Mesendoderm (in vitro differentiated cells): ENCODE data around the gene AFM.

Experiments
- DNase-seq: peaks from one replicate; pipeline ENCODE4 v3.0.0; 2013
- H2AK5ac ChIP-seq: 2 replicates; pipeline ENCODE4 v1.6.1; 2013; ENCODE audit warnings: low read length, inconsistent platforms
- H2BK120ac ChIP-seq: 2 replicates; pipeline ENCODE4 v1.6.1; 2013; ENCODE audit warnings: low read depth, mild to moderate bottlenecking, low read length, moderate library complexity, mixed read lengths
- H2BK15ac ChIP-seq: replicated peaks from 2 replicates; pipeline ENCODE4 v1.6.1; 2013; ENCODE audit warnings: low read depth, mild to moderate bottlenecking, moderate library complexity
- H2BK5ac ChIP-seq: 2 replicates; pipeline ENCODE4 v1.6.1; 2013; ENCODE audit warnings: low read length, inconsistent platforms
- H3K18ac ChIP-seq: 2 replicates; pipeline ENCODE4 v1.6.1; 2013; ENCODE audit warnings: mild to moderate bottlenecking, low read length, mixed read lengths
- H3K23ac ChIP-seq: one replicate; pipeline ENCODE4 v1.6.1; 2013; ENCODE audit warnings: low read length
- H3K27ac ChIP-seq: 2 replicates; pipeline ENCODE4 v1.5.1; 2013; ENCODE audit warnings: low read depth, mild to moderate bottlenecking, inconsistent platforms, low read length, moderate library complexity
- H3K27me3 ChIP-seq: 2 replicates; pipeline ENCODE4 v1.6.1; 2013; ENCODE audit warnings: low read length, control low read depth, mild to moderate bottlenecking, inconsistent platforms; ENCODE audit not compliant: insufficient read depth, poor library complexity
- H3K36me3 ChIP-seq: 2 replicates; pipeline ENCODE4 v1.6.1; 2013; ENCODE audit warnings: low read length, inconsistent platforms; ENCODE audit not compliant: control insufficient read depth, insufficient read depth
- H3K4ac ChIP-seq: one replicate; pipeline ENCODE4 v1.6.1; 2013; ENCODE audit warnings: low read depth, mild to moderate bottlenecking, low read length, moderate library complexity
- H3K4me1 ChIP-seq: 2 replicates; pipeline ENCODE4 v1.6.1; 2013; ENCODE audit warnings: low read depth, low read length, inconsistent platforms; ENCODE audit not compliant: control insufficient read depth
- H3K4me2 ChIP-seq: 2 replicates; pipeline ENCODE4 v1.6.1; 2013; ENCODE audit warnings: low read length
- H3K4me3 ChIP-seq: 2 replicates; pipeline ENCODE4 v1.5.1; 2013; ENCODE audit warnings: mild to moderate bottlenecking, low read length
- H3K56ac ChIP-seq: one replicate; pipeline ENCODE4 v1.6.1; 2013; ENCODE audit warnings: low read length
- H3K79me1 ChIP-seq: 2 replicates; pipeline ENCODE4 v1.6.1; 2013; ENCODE audit warnings: low read length, inconsistent platforms
- H3K79me2 ChIP-seq: 2 replicates; pipeline ENCODE4 v1.6.1; 2013; ENCODE audit warnings: mild to moderate bottlenecking, low read length; ENCODE audit not compliant: control insufficient read depth, insufficient read depth
- H3K9ac ChIP-seq: 2 replicates; pipeline ENCODE4 v1.6.1; 2013; ENCODE audit warnings: low read length, inconsistent platforms
- H4K5ac ChIP-seq: one replicate; pipeline ENCODE4 v1.6.1; 2013; ENCODE audit warnings: low read length
- H4K8ac ChIP-seq: one replicate; pipeline ENCODE4 v1.6.1; 2013; ENCODE audit warnings: low read depth, mild to moderate bottlenecking, control low read depth, low read length, moderate library complexity
- whole genome bisulfite sequencing: extraction: QIAGEN DNeasy Blood & Tissue Kit; methylation state at CpG from one replicate; pipeline ENCODE4 v1.1.7; 2013; ENCODE audit warnings: low lambda C conversion rate, missing lambda C conversion rate; ENCODE audit not compliant: insufficient coverage; ENCODE audit errors: extremely low coverage; 5-methylcytosine and 5-hydroxymethylcytosine counted together

AFM gene

GRCh38 chr4:73451981-73452747 lies 29.4 kb upstream of the AFM start:
- H2BK5ac ChIP-seq: no peak overlapping the region
- no peak for DNase-seq
- no peaks in the 10 kb centered on the region for H3K27me3 ChIP-seq

DNA sequence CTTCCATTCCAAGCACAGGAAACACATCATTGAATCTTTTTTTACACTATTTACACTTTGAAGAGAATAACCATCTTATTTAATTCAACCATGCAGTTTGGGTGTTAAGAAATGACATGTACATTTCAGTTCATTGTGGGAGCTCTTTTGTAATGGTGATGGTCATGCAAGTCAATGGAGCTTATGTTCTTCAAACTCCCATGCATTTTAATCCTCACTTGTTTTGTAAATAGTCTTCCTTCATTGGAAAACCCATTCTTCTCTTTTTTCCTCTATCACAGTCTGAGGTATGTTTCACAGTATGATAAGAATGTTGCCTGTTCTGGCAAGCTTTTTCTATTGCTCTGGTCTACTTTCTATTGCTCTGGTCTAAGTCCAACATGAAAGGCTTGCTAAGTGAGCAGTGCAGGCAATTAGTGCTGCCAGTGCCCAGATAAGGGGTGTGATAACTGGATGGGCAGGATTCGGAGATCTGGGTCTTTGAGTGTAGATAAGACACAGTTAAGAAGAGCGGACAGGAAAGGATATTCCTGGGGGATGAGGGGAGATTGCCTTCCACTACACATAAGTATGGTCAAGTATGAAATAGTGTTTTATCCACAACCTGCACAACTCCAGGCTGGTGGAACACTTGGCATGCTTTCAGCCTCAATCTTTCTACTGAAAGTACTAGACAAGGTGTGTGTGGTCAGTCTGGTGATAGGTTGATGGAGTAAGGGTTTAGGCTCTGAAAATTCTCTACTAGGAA lies 28.4 kb upstream of the AFM start:
- no CpG with 5 or more reads among the region's 2 CpGs for WGBS
- Histone ChIP-seq H3K4me2 (no peak overlapping the region), H3K23ac (no peak overlapping the region), H2BK120ac (no peak overlapping the region), H2BK5ac (no peak overlapping the region), H3K27me3 (no peaks in the 10 kb centered on the region), H3K4me1 (peaks cover 7% of the 10 kb centered on the region), H3K79me1 (no peaks in the 10 kb centered on the region), H3K56ac (no peak overlapping the region), H3K79me2 (no peaks in the 10 kb centered on the region), H3K36me3 (no peaks in the 10 kb centered on the region), H3K4me3 (no peak overlapping the region), H4K5ac (no peak overlapping the region), H3K4ac (no peak overlapping the region), H3K9ac (no peak overlapping the region), H4K8ac (no peak overlapping the region), H2AK5ac (no peak overlapping the region), H2BK15ac (no peak overlapping the region), H3K18ac (peak overlapping the region; percentile 15), H3K27ac (no peak overlapping the region)
- peak; percentile 98 for DNase-seq

More at GRCh38 chr4:73451981-73452747, 29.4 kb upstream of the AFM start:
- Histone ChIP-seq H2BK15ac (no peak overlapping the region), H4K8ac (no peak overlapping the region), H3K18ac (peak overlapping the region; percentile 68), H4K5ac (no peak overlapping the region), H3K23ac (no peak overlapping the region), H3K27ac (no peak overlapping the region), H3K4ac (no peak overlapping the region), H2BK120ac (no peak overlapping the region), H3K4me2 (no peak overlapping the region), H3K4me1 (peaks cover 7% of the 10 kb centered on the region), H2AK5ac (no peak overlapping the region), H3K79me2 (no peaks in the 10 kb centered on the region), H3K9ac (no peak overlapping the region), H3K79me1 (no peaks in the 10 kb centered on the region), H3K4me3 (no peak overlapping the region), H3K56ac (no peak overlapping the region), H3K36me3 (no peaks in the 10 kb centered on the region)
- no CpG with 5 or more reads among the region's 4 CpGs for WGBS

DNA sequence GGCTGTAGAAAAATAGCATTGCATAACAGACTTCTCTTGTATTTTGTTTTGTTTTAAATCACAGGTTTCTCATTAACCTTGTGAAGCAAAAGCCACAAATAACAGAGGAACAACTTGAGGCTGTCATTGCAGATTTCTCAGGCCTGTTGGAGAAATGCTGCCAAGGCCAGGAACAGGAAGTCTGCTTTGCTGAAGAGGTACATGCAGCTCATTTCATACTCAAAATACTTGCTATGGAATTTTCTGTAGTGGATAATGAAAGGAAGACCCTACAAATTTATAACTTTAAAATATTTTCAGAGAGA lies 27.9 kb upstream of the AFM start:
- peaks cover 7% of the 10 kb centered on the region for H3K4me1 ChIP-seq
- no peaks in the 10 kb centered on the region for H3K79me2 ChIP-seq
- no peak overlapping the region for H3K4me3 ChIP-seq
- H3K4ac ChIP-seq: no peak overlapping the region
- H2AK5ac ChIP-seq: no peak overlapping the region
- H3K56ac ChIP-seq: no peak overlapping the region
- peak overlapping the region; percentile 15 for H3K18ac ChIP-seq
- H3K23ac ChIP-seq: no peak overlapping the region
- no peak overlapping the region for H4K5ac ChIP-seq
- no peak overlapping the region for H2BK15ac ChIP-seq
- H3K36me3 ChIP-seq: no peaks in the 10 kb centered on the region
- H3K4me2 ChIP-seq: no peak overlapping the region
- no peak overlapping the region for H2BK120ac ChIP-seq
- no peak for DNase-seq
- no peak overlapping the region for H3K27ac ChIP-seq
- H3K79me1 ChIP-seq: no peaks in the 10 kb centered on the region
- H4K8ac ChIP-seq: no peak overlapping the region
- H3K27me3 ChIP-seq: no peaks in the 10 kb centered on the region
- no peak overlapping the region for H2BK5ac ChIP-seq
- no peak overlapping the region for H3K9ac ChIP-seq

GRCh38 chr4:73454920-73455319 lies 26.6 kb upstream of the AFM start:
- 100% methylated on average over 1 of the region's 3 CpGs for WGBS
- no peaks in the 10 kb centered on the region for H3K79me1 ChIP-seq

GRCh38 chr4:73456177-73457022 lies 25.1 kb upstream of the AFM start:
- H2BK120ac ChIP-seq: no peak overlapping the region
- WGBS: no CpG with 5 or more reads among the region's 5 CpGs
- H2AK5ac ChIP-seq: no peak overlapping the region
- H3K79me1 ChIP-seq: no peaks in the 10 kb centered on the region
- no peak overlapping the region for H3K4me2 ChIP-seq
- H3K18ac ChIP-seq: no peak overlapping the region
- H3K79me2 ChIP-seq: no peaks in the 10 kb centered on the region
- no peak overlapping the region for H3K9ac ChIP-seq
- no peak overlapping the region for H3K56ac ChIP-seq
- H4K5ac ChIP-seq: no peak overlapping the region
- H4K8ac ChIP-seq: no peak overlapping the region
- no peak for DNase-seq
- H2BK5ac ChIP-seq: no peak overlapping the region
- H3K4me3 ChIP-seq: no peak overlapping the region
- H3K36me3 ChIP-seq: no peaks in the 10 kb centered on the region
- H3K27ac ChIP-seq: no peak overlapping the region
- peaks cover 7% of the 10 kb centered on the region for H3K4me1 ChIP-seq
- H3K23ac ChIP-seq: no peak overlapping the region
- H2BK15ac ChIP-seq: no peak overlapping the region
- H3K27me3 ChIP-seq: no peaks in the 10 kb centered on the region
- no peak overlapping the region for H3K4ac ChIP-seq

More at GRCh38 chr4:73454920-73455319, 26.6 kb upstream of the AFM start:
- no peaks in the 10 kb centered on the region for H3K27me3 ChIP-seq
- H3K4me3 ChIP-seq: no peak overlapping the region
- no peaks in the 10 kb centered on the region for H3K36me3 ChIP-seq
- H2BK5ac ChIP-seq: no peak overlapping the region
- no peak overlapping the region for H3K56ac ChIP-seq
- no peak overlapping the region for H2BK120ac ChIP-seq
- no peaks in the 10 kb centered on the region for H3K79me2 ChIP-seq
- no peak overlapping the region for H2AK5ac ChIP-seq
- no peak overlapping the region for H3K23ac ChIP-seq
- DNase-seq: no peak
- no peak overlapping the region for H3K9ac ChIP-seq
- H4K5ac ChIP-seq: no peak overlapping the region
- no peak overlapping the region for H3K4ac ChIP-seq
- H3K4me1 ChIP-seq: peaks cover 7% of the 10 kb centered on the region
- H3K27ac ChIP-seq: no peak overlapping the region
- H2BK15ac ChIP-seq: no peak overlapping the region
- H3K18ac ChIP-seq: no peak overlapping the region
- H3K4me2 ChIP-seq: no peak overlapping the region
- no peak overlapping the region for H4K8ac ChIP-seq
